ENCODE measurements around the gene MRPL14. TPM values are rescaled to one million over a fixed set of nuclear protein-coding genes. Genes with fewer than 3 reads are reported as not detected.

The MRPL14 gene
- total and polyA plus RNA-seq, 3 donors from 2014 or later, result 47.6 to 86.5 (median 53.5) TPM

DNA sequence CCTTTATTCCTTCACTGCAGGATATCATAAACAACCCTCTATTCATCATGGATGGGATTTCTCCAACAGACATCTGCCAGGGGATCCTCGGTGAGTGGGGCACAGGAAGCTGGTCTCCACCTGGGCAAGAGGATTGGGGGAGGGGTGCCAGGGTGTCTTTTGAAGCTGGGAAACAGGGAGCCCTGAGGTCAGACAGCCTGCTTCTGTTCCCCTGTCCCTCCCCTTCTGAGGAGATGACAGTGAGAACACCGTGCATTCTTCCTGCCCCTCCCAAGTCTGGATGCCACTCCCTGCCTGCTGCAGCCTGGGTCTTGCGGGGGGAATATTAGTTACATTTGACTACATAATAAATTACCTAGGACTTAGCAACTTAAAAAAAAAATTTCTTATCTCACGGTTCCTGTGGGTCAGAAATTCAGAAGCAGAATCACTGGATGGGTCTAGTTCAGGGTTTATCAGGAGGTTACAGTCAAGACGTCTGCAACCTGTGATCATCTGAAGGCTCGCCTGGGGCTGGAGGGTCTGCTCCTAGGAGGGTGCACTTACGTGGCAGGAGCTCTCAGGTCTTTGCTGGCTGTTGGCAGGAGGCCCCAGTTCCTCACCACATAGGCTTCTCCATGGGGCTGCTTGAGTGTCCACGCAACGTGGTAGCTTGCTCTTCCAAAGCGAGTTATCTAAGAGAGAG, 42.8 kb upstream of the MRPL14 start:
- Histone ChIP-seq H3K27ac (no peak overlapping the region), H3K4me1 (no peaks in the 10 kb centered on the region), H3K27me3 (no peaks in the 10 kb centered on the region), H3K36me3 (ENCODE audit: low read depth, missing control alignments) (no peaks in the 10 kb centered on the region), H3K4me3 (no peak overlapping the region), H3K9me3 (no peaks in the 10 kb centered on the region)
- intact Hi-C loops (cut with DNase I; ENCODE audit: low total_unique reads), result loop anchor here (10.0 kb wide), 1 partner anchor 65 kb away; no protein-coding TSS in a partner anchor
- TF ChIP-seq CTCF (IDR thresholded peaks at IDR 0.05) (no peak), POLR2A (IDR thresholded peaks at IDR 0.05) (no peak)
- 72 to 78% methylated on average over 10 of the region's 10 CpGs for WGBS, 2 donors
- DNase-seq, result no peak

GRCh38 chr6:44169154-44169553, 41.9 kb upstream of the MRPL14 start:
- intact Hi-C loops (cut with DNase I; ENCODE audit: low total_unique reads), result no loop called here
- no peaks in the 10 kb centered on the region for H3K36me3 ChIP-seq (ENCODE audit: low read depth, missing control alignments)
- no peak overlapping the region for H3K4me3 ChIP-seq
- H3K27me3 ChIP-seq, result no peaks in the 10 kb centered on the region
- no peak for TF ChIP-seq POLR2A (IDR thresholded peaks at IDR 0.05)
- no peak for TF ChIP-seq CTCF (IDR thresholded peaks at IDR 0.05)
- no peak overlapping the region for H3K27ac ChIP-seq
- 48 to 65% methylated on average over 6 to 9 of the region's 9 CpGs for WGBS, 2 donors
- peak; percentile 61 for DNase-seq
- no peaks in the 10 kb centered on the region for H3K9me3 ChIP-seq
- H3K4me1 ChIP-seq, result no peaks in the 10 kb centered on the region

- intact Hi-C loops (cut with DNase I; ENCODE audit: low total_unique reads), result no loop called here
- Histone ChIP-seq H3K9me3 (no peaks in the 10 kb centered on the region), H3K27me3 (no peaks in the 10 kb centered on the region), H3K4me3 (no peak overlapping the region), H3K4me1 (no peaks in the 10 kb centered on the region), H3K36me3 (ENCODE audit: low read depth, missing control alignments) (no peaks in the 10 kb centered on the region), H3K27ac (no peak overlapping the region)
- no peak for DNase-seq
- WGBS, 2 donors, result 85 to 97% methylated on average over 1 of the region's 1 CpG
- no peak for TF ChIP-seq CTCF (IDR thresholded peaks at IDR 0.05)
- no peak for TF ChIP-seq POLR2A (IDR thresholded peaks at IDR 0.05)
Measured at GRCh38 chr6:44167567-44167966, 40.3 kb upstream of the MRPL14 start.

DNA sequence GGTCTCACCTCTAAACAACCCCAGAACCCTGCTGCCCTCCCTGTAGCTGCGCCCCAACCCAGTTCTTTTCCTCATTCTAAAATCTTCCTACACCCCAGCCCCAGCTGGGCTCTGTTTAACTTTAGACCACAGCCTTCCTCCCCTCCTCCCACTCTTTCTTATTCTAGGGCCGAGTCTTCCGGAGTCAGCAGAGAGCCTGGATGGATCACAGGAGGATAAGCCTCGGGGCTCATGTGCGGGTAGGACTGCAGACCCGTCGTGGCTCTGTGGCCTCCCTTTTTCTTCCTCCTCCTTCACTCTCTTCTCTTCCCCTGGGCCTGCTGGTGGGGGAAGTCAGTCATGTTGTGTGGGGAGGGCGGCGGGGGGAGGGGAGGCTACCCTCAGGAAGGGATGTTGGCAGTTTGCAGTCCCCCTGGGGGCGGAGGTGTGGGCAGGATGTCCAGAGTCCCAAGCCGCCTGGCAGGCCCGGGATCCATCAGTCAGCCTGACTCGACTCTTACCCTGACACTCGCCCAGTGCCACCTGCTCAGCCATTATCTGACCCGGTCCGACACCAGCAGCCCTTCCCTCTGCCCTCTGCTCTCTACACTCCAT, 39.4 kb upstream of the MRPL14 start:
- no peak overlapping the region for H3K4me3 ChIP-seq
- H3K4me1 ChIP-seq, result no peaks in the 10 kb centered on the region
- intact Hi-C loops (cut with DNase I; ENCODE audit: low total_unique reads), result no loop called here
- no peak for DNase-seq
- H3K36me3 ChIP-seq (ENCODE audit: low read depth, missing control alignments), result no peaks in the 10 kb centered on the region
- TF ChIP-seq POLR2A (IDR thresholded peaks at IDR 0.05) (no peak), CTCF (IDR thresholded peaks at IDR 0.05) (no peak)
- H3K27me3 ChIP-seq, result no peaks in the 10 kb centered on the region
- H3K9me3 ChIP-seq, result no peaks in the 10 kb centered on the region
- 66 to 73% methylated on average over 13 to 16 of the region's 16 CpGs for WGBS, 2 donors
- no peak overlapping the region for H3K27ac ChIP-seq

DNA sequence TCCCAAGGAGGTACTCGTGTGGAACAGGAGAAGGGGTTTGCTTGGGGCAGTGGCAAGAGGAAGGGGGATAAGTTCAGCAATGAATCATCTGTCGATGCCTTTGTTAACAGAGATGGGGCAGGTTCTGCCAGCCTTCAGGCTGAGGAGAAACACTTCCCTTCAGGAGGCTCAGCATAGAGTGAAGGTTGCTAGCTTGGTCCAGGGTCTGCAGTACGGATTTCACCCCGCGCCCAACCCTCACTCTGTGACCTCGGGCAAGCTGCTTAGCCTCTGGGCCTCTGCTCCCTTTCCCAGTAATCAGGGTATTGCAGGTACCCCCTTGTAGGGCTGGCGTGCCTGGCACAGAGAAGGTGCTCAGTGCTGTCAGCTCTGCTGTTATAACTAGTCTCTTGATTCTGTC, 38.9 kb upstream of the MRPL14 start:
- Histone ChIP-seq H3K9me3 (no peaks in the 10 kb centered on the region), H3K27ac (no peak overlapping the region), H3K36me3 (ENCODE audit: low read depth, missing control alignments) (no peaks in the 10 kb centered on the region), H3K27me3 (no peaks in the 10 kb centered on the region), H3K4me3 (no peak overlapping the region), H3K4me1 (no peaks in the 10 kb centered on the region)
- WGBS, 2 donors, result 70 to 72% methylated on average over 3 to 7 of the region's 7 CpGs
- no peak for TF ChIP-seq CTCF (IDR thresholded peaks at IDR 0.05)
- no peak for TF ChIP-seq POLR2A (IDR thresholded peaks at IDR 0.05)
- intact Hi-C loops (cut with DNase I; ENCODE audit: low total_unique reads), result no loop called here
- DNase-seq, result no peak

Data from testis (tissue), 3 donors.